Ishikawa (cell line): ENCODE results near the gene CERCAM.

ENCODE experiments used
- EP300 ChIP-seq: IDR thresholded peaks from 2 replicates; pipeline ENCODE4 v1.6.1; 2012; ENCODE audit warnings: borderline replicate concordance
- MAX ChIP-seq: IDR thresholded peaks from 2 replicates; pipeline ENCODE4 v1.6.1; 2012
- RAD21 ChIP-seq: IDR thresholded peaks from 2 replicates; pipeline ENCODE4 v1.6.1; 2012; ENCODE audit warnings: low read depth
- REST ChIP-seq: IDR thresholded peaks from 2 replicates; pipeline ENCODE4 v1.6.1; 2012; ENCODE audit warnings: low read depth, mild to moderate bottlenecking

GRCh38 chr9:128473104-128473503 is 52.4 kb downstream of the CERCAM start:
- TF ChIP-seq REST (no peak), RAD21 (no peak), EP300 (no peak), MAX (no peak)
